22Rv1 (cell line): ENCODE results near the gene HPSE2.
"Not testable (repeated sequence)": the region's sequence is repeated elsewhere in the genome, so short reads cannot be mapped to it uniquely, and the experiment has no call there.

ENCODE experiments used
- H3K27ac ChIP-seq: fragments of 450-650 bp; 2 replicates; pipeline ENCODE4 v1.5.1; 2017
- ZFX ChIP-seq: fragments of 450-650 bp; IDR thresholded peaks from 2 replicates; pipeline ENCODE4 v1.6.1; 2017; ENCODE audit warnings: antibody characterized with exemption, borderline replicate concordance
- TF ChIP-seq, protein P1 (sequence below): fragments of 450-650 bp; IDR thresholded peaks from 2 replicates; pipeline ENCODE4 v1.5.1; 2017; ENCODE audit warnings: mild to moderate bottlenecking

The HPSE2 gene

DNA sequence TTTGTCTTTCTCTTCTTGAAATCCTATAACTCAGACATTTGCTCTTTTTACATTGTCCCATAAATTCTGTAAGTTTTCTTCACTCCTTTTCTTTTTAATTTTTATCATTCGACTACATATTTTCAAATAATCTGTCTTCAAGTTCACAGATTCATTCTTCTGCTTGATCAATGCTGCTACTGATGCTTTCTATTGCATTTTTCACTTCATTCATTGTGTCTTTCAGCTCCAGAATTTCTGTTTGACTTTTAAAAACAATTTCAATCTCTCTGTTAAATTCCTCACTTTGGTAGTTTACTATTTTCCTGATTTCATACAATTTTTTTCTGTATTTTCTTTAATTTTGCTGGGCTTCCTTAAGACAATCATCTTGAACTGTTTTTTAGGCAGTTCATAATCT, 230.4 kb downstream of the HPSE2 start:
- no peak overlapping the region for H3K27ac ChIP-seq
- TF ChIP-seq, protein P1, sequence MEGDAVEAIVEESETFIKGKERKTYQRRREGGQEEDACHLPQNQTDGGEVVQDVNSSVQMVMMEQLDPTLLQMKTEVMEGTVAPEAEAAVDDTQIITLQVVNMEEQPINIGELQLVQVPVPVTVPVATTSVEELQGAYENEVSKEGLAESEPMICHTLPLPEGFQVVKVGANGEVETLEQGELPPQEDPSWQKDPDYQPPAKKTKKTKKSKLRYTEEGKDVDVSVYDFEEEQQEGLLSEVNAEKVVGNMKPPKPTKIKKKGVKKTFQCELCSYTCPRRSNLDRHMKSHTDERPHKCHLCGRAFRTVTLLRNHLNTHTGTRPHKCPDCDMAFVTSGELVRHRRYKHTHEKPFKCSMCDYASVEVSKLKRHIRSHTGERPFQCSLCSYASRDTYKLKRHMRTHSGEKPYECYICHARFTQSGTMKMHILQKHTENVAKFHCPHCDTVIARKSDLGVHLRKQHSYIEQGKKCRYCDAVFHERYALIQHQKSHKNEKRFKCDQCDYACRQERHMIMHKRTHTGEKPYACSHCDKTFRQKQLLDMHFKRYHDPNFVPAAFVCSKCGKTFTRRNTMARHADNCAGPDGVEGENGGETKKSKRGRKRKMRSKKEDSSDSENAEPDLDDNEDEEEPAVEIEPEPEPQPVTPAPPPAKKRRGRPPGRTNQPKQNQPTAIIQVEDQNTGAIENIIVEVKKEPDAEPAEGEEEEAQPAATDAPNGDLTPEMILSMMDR = no peak
- no peak for TF ChIP-seq ZFX

DNA sequence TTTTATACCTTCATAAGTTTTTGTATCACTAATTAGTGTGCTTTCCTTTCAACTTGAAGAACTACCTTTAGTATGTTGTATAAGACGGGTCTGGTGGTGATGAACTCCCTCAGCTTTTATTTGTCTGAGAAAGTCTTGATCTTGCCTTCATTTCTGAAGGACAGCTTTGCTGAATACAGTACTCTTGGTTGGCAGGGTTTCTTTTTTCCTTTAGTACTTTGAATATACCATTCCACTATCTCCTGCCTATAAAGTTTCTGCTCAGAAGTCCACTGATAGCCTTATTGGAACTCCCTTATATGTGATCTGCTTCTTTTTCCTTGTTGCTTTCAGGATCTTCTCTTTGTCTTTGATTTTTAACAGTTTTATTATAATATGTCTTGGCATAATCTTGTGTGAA, 230.9 kb downstream of the HPSE2 start:
- TF ChIP-seq ZFX = no peak
- TF ChIP-seq, protein P1 = no peak
- H3K27ac ChIP-seq = no peak overlapping the region

DNA sequence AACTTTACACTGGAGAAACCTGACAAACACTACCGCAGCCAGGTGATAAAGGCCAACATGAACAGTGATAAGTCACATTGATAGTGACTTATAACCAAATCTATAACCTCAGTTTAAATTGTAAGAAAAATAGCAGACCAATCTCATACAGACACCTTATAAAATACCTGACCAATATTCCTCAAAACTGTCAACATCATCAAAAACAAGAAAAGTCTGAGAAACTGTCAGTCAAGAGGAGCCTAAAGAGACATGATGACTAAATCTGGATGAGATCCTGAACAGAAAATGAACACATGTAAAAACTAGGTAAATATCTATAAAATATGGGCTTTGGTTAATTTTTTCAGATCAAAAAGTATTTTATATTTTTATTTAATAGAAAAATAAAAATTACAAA, 233.3 kb downstream of the HPSE2 start:
- no peak overlapping the region for H3K27ac ChIP-seq
- TF ChIP-seq, protein P1 = no peak
- no peak for TF ChIP-seq ZFX

DNA sequence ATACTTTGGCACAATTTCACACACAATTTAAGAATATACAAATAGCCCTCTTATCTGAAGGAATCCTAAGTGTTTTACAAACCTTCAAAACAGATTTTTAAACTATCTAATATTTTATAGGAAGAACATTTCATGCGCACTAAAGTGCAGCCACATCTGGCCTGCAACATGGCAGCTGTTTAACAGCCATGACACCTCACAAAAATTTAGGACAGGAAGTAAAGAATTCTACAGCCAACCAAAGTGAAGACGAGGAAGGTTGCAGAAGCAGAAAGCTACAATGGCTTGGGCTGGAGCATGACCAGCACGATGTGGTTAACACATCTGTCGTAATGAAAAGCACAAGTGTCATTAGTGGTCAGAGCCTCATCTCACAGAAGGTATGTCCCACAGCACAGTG, 238.1 kb downstream of the HPSE2 start:
- TF ChIP-seq, protein P1 = no peak
- no peak for TF ChIP-seq ZFX
- no peak overlapping the region for H3K27ac ChIP-seq

DNA sequence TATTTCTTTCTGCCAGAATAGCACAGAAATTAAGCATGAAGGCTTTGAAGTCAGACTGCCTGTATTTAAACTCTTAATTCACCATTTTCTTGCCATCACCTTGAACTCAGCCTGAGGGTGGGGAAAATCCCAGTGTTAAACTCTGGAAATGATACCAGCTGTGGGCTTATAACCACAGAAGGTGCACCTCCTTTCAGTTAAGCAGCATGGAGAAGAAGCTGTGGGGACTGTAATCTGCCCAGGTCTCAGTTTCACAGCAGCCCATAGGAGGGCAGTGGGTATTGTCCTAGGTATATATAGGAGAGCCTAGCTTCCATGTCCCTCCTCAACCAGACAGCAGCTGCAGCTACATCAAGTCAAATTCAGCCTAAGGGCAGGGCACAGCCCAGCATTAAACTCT, 241.6 kb downstream of the HPSE2 start:
- no peak overlapping the region for H3K27ac ChIP-seq
- TF ChIP-seq ZFX = no peak
- TF ChIP-seq, protein P1 = no peak

DNA sequence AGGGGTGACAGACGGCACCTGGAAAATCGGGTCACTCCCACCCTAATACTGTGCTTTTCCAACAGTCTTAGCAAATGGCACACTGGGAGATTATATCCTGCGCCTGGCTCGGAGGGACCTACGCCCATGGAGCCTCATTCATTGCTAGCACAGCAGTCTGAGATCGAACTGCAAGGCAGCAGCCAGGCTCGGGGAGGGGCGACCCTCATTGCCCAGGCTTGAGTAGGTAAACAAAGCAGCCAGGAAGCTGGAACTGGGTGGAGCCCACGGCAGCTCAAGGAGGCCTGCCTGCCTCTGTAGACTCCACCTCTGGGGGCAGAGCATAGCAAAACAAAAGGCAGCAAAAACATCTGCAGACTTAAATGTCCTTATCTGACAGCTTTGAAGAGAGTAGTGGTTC, 251.9 kb downstream of the HPSE2 start:
- not testable (repeated sequence) for H3K27ac ChIP-seq

DNA sequence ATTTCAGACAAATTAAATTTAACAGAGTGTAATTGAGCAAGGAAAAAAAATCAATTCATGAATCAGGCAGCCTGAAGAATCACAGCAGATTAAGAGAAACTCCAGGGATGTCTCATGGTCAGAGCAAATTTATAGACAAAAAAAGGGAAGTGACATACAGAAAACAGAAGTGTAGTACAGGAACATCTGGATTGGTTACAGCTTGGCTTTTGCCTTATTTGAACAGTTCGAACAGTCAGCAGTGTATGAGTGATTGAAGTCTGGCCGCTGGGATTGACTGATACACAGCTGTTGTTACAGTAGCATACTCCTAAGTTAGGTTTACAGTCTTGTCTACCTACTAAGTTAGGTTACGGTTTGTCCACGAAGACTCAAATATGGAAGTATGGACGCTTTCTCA, 255.3 kb downstream of the HPSE2 start:
- H3K27ac ChIP-seq = no peak overlapping the region
- TF ChIP-seq, protein P1 = no peak
- no peak for TF ChIP-seq ZFX

DNA sequence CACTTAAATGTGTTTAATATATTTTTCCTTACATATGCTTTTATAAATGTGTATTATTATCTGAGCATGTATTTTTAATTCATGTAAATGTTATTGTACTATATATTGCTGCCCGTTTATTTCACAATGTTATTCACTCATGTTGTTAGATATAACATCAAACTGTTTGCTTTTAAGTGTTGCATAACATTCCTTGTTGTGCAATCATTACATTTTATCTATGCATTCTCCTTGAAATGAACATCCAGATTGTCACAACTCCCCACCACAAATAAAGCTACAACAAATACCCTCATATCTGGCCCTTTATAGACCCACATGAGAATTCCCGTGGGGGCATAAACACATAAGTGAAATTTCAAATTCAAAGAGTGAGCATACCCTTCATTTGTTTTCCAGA, 264.2 kb downstream of the HPSE2 start:
- no peak overlapping the region for H3K27ac ChIP-seq
- TF ChIP-seq ZFX = no peak
- TF ChIP-seq, protein P1 = no peak
